Uterus (tissue), 4 donors: Measurements from ENCODE around the gene FBXL15. TPM values are rescaled to one million over a fixed set of nuclear protein-coding genes. Genes with fewer than 3 reads are reported as not detected.

Source experiments
- DNase-seq, 2 donors: peaks; one replicate each; pipeline ENCODE4 v3.0.0-alpha.2; 2019 to 2020
- H3K27ac ChIP-seq, 2 donors: fragments of 200-600 bp; sonication (generic); 1 replicate in 1 of 2; 2 replicates in 1 of 2; pipeline ENCODE4 v1.5.1; 2016 to 2018
- H3K27me3 ChIP-seq, 2 donors: fragments of 200-600 bp; sonication (generic); one replicate each; pipeline ENCODE4 v1.5.1; 2018 to 2019; ENCODE audit warnings: control low read depth in 1 of 2
- H3K36me3 ChIP-seq, 2 donors: fragments of 200-600 bp; sonication (generic); one replicate each; pipeline ENCODE4 v1.5.1; 2019; ENCODE audit warnings: control low read depth in 1 of 2
- H3K4me1 ChIP-seq, 2 donors: fragments of 200-600 bp; sonication (generic); one replicate each; pipeline ENCODE4 v1.5.1; 2018 to 2019; ENCODE audit warnings: control low read depth in 1 of 2
- H3K4me3 ChIP-seq, 2 donors: fragments of 200-600 bp; sonication (generic); 1 replicate in 1 of 2; 2 replicates in 1 of 2; pipeline ENCODE4 v1.5.1; 2018 to 2019; ENCODE audit warnings: mild to moderate bottlenecking in 1 of 2
- H3K9me3 ChIP-seq, 2 donors: fragments of 200-600 bp; sonication (generic); one replicate each; pipeline ENCODE4 v1.5.1; 2019; ENCODE audit warnings: control low read depth in 1 of 2
- CTCF ChIP-seq, 4 experiments: fragments of 200-600 bp in 2 of 4; fragments of 450-650 bp in 2 of 4; sonication (generic) in 2 of 4; IDR thresholded peaks; one replicate each; pipeline ENCODE4 v1.5.1; 2016 to 2019; ENCODE audit warnings: antibody characterized with exemption in 4 of 4, mild to moderate bottlenecking in 2 of 4, moderate library complexity in 1 of 4
- POLR2A ChIP-seq, 2 donors: fragments of 450-650 bp; IDR thresholded peaks; one replicate each; pipeline ENCODE4 v1.6.1; 2016; ENCODE audit warnings: antibody characterized with exemption in 2 of 2, mild to moderate bottlenecking in 1 of 2, moderate library complexity in 1 of 2
- intact Hi-C: fragments of 100-400 bp; cut with DNase I; formaldehyde crosslinking; loops from one replicate; pipeline ENCODE4 v1.15.1; 2023; ENCODE audit warnings: low total_unique reads
- total RNA-seq, 4 donors: library from RNA; depleted of rRNA in 3 of 4; stranded (reverse); fragments of >200 nt in 3 of 4; gene quantifications; one replicate each; pipeline versions ENCODE4 v1.1.0 to v1.2.4, GENCODE V29; 2014 to 2023
- donor health status: DM: yes; HTN: yes; CAD: no.

The FBXL15 gene
- total RNA-seq, 4 donors from 2014 or later, result 6.8 to 40.0 (median 16.7) TPM

GRCh38 chr10:102463983-102464382 is 43.3 kb downstream of the FBXL15 start:
- Histone ChIP-seq H3K27ac (no peak overlapping the region), H3K4me3 (no peak overlapping the region), H3K27me3 (no peaks in the 10 kb centered on the region), H3K36me3 (no peaks in the 10 kb centered on the region), H3K4me1 (peaks cover 0 to 4% of the 10 kb centered on the region in 2 donors), H3K9me3 (no peaks in the 10 kb centered on the region)
- no peak for DNase-seq
- TF ChIP-seq POLR2A (IDR thresholded peaks at IDR 0.05) (no peak), CTCF (IDR thresholded peaks at IDR 0.05) (no peak)
- intact Hi-C loops, result no loop called here

GRCh38 chr10:102465466-102465865 is 44.8 kb downstream of the FBXL15 start:
- intact Hi-C loops, result no loop called here
- TF ChIP-seq POLR2A (IDR thresholded peaks at IDR 0.05) (no peak), CTCF (IDR thresholded peaks at IDR 0.05) (no peak)
- H3K9me3 ChIP-seq, result no peaks in the 10 kb centered on the region
- no peak overlapping the region for H3K4me3 ChIP-seq
- H3K27ac ChIP-seq, result no peak overlapping the region
- peaks cover 0 to 4% of the 10 kb centered on the region in 2 donors for H3K4me1 ChIP-seq
- DNase-seq, result no peak
- H3K27me3 ChIP-seq, result no peaks in the 10 kb centered on the region
- no peaks in the 10 kb centered on the region for H3K36me3 ChIP-seq

- DNase-seq, result no peak
- no peaks in the 10 kb centered on the region for H3K27me3 ChIP-seq
Measured at GRCh38 chr10:102467318-102467717, 46.7 kb downstream of the FBXL15 start.

GRCh38 chr10:102467971-102468438 is 47.4 kb downstream of the FBXL15 start:
- H3K27ac ChIP-seq, result no peak overlapping the region
- intact Hi-C loops, result no loop called here
- no peak for DNase-seq
- TF ChIP-seq CTCF (IDR thresholded peaks at IDR 0.05) (no peak), POLR2A (IDR thresholded peaks at IDR 0.05) (no peak)
- H3K36me3 ChIP-seq, result no peaks in the 10 kb centered on the region
- H3K27me3 ChIP-seq, result no peaks in the 10 kb centered on the region
- no peaks in the 10 kb centered on the region for H3K9me3 ChIP-seq
- H3K4me1 ChIP-seq, result no peaks in the 10 kb centered on the region
- no peak overlapping the region for H3K4me3 ChIP-seq

More at GRCh38 chr10:102467318-102467717, 46.7 kb downstream of the FBXL15 start:
- intact Hi-C loops, result no loop called here
- H3K9me3 ChIP-seq, result no peaks in the 10 kb centered on the region
- no peaks in the 10 kb centered on the region for H3K36me3 ChIP-seq
- no peaks in the 10 kb centered on the region for H3K4me1 ChIP-seq
- H3K27ac ChIP-seq, result no peak overlapping the region
- H3K4me3 ChIP-seq, result no peak overlapping the region
- no peak for TF ChIP-seq POLR2A (IDR thresholded peaks at IDR 0.05)
- no peak for TF ChIP-seq CTCF (IDR thresholded peaks at IDR 0.05)

- no peaks in the 10 kb centered on the region for H3K36me3 ChIP-seq
- H3K27me3 ChIP-seq, result no peaks in the 10 kb centered on the region
- no peaks in the 10 kb centered on the region for H3K4me1 ChIP-seq
- TF ChIP-seq CTCF (IDR thresholded peaks at IDR 0.05) (no peak), POLR2A (IDR thresholded peaks at IDR 0.05) (no peak)
- no peaks in the 10 kb centered on the region for H3K9me3 ChIP-seq
- intact Hi-C loops, result no loop called here
- no peak overlapping the region for H3K4me3 ChIP-seq
- DNase-seq, result no peak
- no peak overlapping the region for H3K27ac ChIP-seq
Measured at GRCh38 chr10:102468683-102469082, 48.0 kb downstream of the FBXL15 start.
